Endothelial cell of umbilical vein (primary cell): ENCODE data around the gene KAZN.

Experiments
- EZH2 ChIP-seq: IDR thresholded peaks from 2 replicates; pipeline ENCODE4 v1.6.1; 2012; ENCODE audit warnings: borderline replicate concordance, low read depth, mild to moderate bottlenecking, moderate library complexity, low read length, inconsistent platforms; ENCODE audit not compliant: severe bottlenecking
- FOS ChIP-seq: IDR thresholded peaks from 2 replicates; pipeline ENCODE4 v1.6.1; 2011; ENCODE audit warnings: mild to moderate bottlenecking, low read length, moderate library complexity, borderline replicate concordance; ENCODE audit not compliant: insufficient read depth
- GATA2 ChIP-seq: IDR thresholded peaks from 2 replicates; pipeline ENCODE4 v1.7.0; 2011; ENCODE audit warnings: low read depth, mild to moderate bottlenecking, moderate library complexity, mixed read lengths, low read length; ENCODE audit not compliant: insufficient read length, insufficient read depth
- JUN ChIP-seq: IDR thresholded peaks from 2 replicates; pipeline ENCODE4 v1.6.1; 2011; ENCODE audit warnings: borderline replicate concordance, low read depth; ENCODE audit not compliant: insufficient read length, insufficient read depth
- MYC ChIP-seq: IDR thresholded peaks from one replicate; pipeline ENCODE4 v1.6.1; 2011; ENCODE audit warnings: mild to moderate bottlenecking, low read depth, low read length
- POLR2A ChIP-seq: IDR thresholded peaks from 2 replicates; pipeline ENCODE4 v1.6.1; 2012; ENCODE audit warnings: low read depth, mild to moderate bottlenecking, control low read depth, low read length
- POLR2AphosphoS5 ChIP-seq: IDR thresholded peaks from 2 replicates; pipeline ENCODE4 v1.6.1; 2012; ENCODE audit warnings: low read depth, mild to moderate bottlenecking, control low read depth, low read length, moderate library complexity; ENCODE audit not compliant: insufficient read depth
- TF ChIP-seq, protein P1 (sequence below), 2 donors: IDR thresholded peaks; 1 replicate in 1 of 2; 2 replicates in 1 of 2; pipeline ENCODE4 v1.5.1; 2011; ENCODE audit warnings: low read length in 2 of 2, mild to moderate bottlenecking in 2 of 2, moderate library complexity in 2 of 2, control low read depth in 1 of 2, inconsistent platforms in 1 of 2, low read depth in 1 of 2; ENCODE audit not compliant: insufficient read depth in 1 of 2; ENCODE audit errors: extremely low read depth in 1 of 2
- TF ChIP-seq, protein P2 (sequence below): IDR thresholded peaks from 2 replicates; pipeline ENCODE4 v1.6.1; 2011; ENCODE audit not compliant: insufficient read depth, insufficient read length

DNA sequence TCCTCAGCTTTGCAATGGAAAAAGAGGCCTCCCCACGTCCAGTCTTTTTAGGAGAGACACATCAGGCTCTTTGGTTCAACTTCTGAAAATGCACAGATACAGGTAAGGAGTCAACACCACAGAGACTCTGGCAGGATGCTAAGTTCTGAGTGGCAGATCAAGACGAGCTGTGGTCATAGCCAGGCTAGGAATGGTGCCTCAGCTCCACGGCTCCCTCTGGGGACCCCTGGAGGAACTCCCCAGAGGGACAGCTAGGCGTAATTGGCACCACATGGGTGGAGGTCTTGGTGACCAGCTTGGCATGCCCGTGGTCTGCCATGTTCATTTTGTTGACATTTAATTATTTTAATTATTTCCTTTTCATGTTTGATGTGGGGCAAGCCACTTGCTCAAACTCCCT is 206.1 kb downstream of the KAZN start:
- TF ChIP-seq GATA2 (no peak), POLR2A (no peak), POLR2AphosphoS5 (no peak), EZH2 (no peak), JUN (no peak), FOS (no peak), MYC (no peak)
- TF ChIP-seq, protein P1, sequence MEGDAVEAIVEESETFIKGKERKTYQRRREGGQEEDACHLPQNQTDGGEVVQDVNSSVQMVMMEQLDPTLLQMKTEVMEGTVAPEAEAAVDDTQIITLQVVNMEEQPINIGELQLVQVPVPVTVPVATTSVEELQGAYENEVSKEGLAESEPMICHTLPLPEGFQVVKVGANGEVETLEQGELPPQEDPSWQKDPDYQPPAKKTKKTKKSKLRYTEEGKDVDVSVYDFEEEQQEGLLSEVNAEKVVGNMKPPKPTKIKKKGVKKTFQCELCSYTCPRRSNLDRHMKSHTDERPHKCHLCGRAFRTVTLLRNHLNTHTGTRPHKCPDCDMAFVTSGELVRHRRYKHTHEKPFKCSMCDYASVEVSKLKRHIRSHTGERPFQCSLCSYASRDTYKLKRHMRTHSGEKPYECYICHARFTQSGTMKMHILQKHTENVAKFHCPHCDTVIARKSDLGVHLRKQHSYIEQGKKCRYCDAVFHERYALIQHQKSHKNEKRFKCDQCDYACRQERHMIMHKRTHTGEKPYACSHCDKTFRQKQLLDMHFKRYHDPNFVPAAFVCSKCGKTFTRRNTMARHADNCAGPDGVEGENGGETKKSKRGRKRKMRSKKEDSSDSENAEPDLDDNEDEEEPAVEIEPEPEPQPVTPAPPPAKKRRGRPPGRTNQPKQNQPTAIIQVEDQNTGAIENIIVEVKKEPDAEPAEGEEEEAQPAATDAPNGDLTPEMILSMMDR (IDR thresholded peaks at IDR 0.05; ENCODE audit: extremely low read depth in 1 of 2, insufficient read depth in 1 of 2, low read depth in 1 of 2, low read length in 2 of 2): no peak
- TF ChIP-seq, protein P2, sequence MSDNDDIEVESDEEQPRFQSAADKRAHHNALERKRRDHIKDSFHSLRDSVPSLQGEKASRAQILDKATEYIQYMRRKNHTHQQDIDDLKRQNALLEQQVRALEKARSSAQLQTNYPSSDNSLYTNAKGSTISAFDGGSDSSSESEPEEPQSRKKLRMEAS: no peak
